ENCODE data around the gene CARD18. TPM values are rescaled to one million over a fixed set of nuclear protein-coding genes. Genes with fewer than 3 reads are reported as not detected.

CARD18 gene
- total and polyA plus RNA-seq, 2 experiments from 2014 or later, result not detected

- no peak for ATAC-seq
- Histone ChIP-seq H3K27me3 (ENCODE audit: insufficient read depth) (no peaks in the 10 kb centered on the region), H2AFZ (no peak overlapping the region), H3F3A (replicated peaks; ENCODE audit: low read depth) (no peaks in the 10 kb centered on the region), H3K4me2 (no peak overlapping the region), H3K79me2 (replicated peaks; ENCODE audit: insufficient read depth) (no peaks in the 10 kb centered on the region), H3K27ac (ENCODE audit: low read depth) (no peak overlapping the region), H3K9me2 (ENCODE audit: insufficient read depth) (no peaks in the 10 kb centered on the region), H3K4me1 (ENCODE audit: insufficient read depth) (no peaks in the 10 kb centered on the region; the same call in 1 of the 2 replicates), H3K4me3 (no peak overlapping the region), H4K20me1 (replicated peaks; ENCODE audit: insufficient read depth) (no peaks in the 10 kb centered on the region), H3K36me3 (ENCODE audit: insufficient read depth) (no peaks in the 10 kb centered on the region)
- Mint-ChIP-seq H3K4me3 (no peak overlapping the region), H3K27ac (no peak overlapping the region), H3K27me3 (ENCODE audit: insufficient read depth, low read depth, poor library complexity) (no peaks in the 10 kb centered on the region), H3K4me1 (no peaks in the 10 kb centered on the region), H3K9me3 (no peaks in the 10 kb centered on the region), H3K36me3 (ENCODE audit: low read depth) (no peaks in the 10 kb centered on the region)
- TF ChIP-seq CREB1 (CRISPR knock-in tag; IDR thresholded peaks at IDR 0.05; ENCODE audit: low read depth), result no peak
- TF ChIP-seq REST (IDR thresholded peaks at IDR 0.05; ENCODE audit: unreplicated experiment), result no peak
- TF ChIP-seq ZNF331 (CRISPR knock-in tag; IDR thresholded peaks at IDR 0.05; ENCODE audit: low read depth), result no peak
- TF ChIP-seq POLR2AphosphoS5 (IDR thresholded peaks at IDR 0.05; ENCODE audit: low read depth), result no peak
- TF ChIP-seq EZH2phosphoT487 (IDR thresholded peaks at IDR 0.05; ENCODE audit: unreplicated experiment), result no peak
- no peak for TF ChIP-seq EZH2 (IDR thresholded peaks at IDR 0.05; ENCODE audit: low read depth, unreplicated experiment)
- TF ChIP-seq ZNF114 (CRISPR knock-in tag; IDR thresholded peaks at IDR 0.05), result no peak
- no peak for TF ChIP-seq JUNB (IDR thresholded peaks at IDR 0.05; ENCODE audit: unreplicated experiment)
- no peak for TF ChIP-seq STAT1 (IDR thresholded peaks at IDR 0.05; ENCODE audit: unreplicated experiment)
- no peak for TF ChIP-seq ZNF462 (CRISPR knock-in tag; IDR thresholded peaks at IDR 0.05)
- DNase-seq (ENCODE audit: low spot score), result no peak
Measured at GRCh38 chr11:105181521-105181920, 42.0 kb upstream of the CARD18 start.

Data from GM23338 (cell line).